GM21786 (cell line): ENCODE results near the gene CNST.
"Not testable (repeated sequence)": the region's sequence is repeated elsewhere in the genome, so short reads cannot be mapped to it uniquely, and the experiment has no call there.

Experiments used
- ATAC-seq: cut with Tn5 transposase; IDR thresholded peaks from one replicate; pipeline ENCODE4 v1.9.1; 2021; ENCODE audit not compliant: unreplicated experiment

The CNST gene

DNA sequence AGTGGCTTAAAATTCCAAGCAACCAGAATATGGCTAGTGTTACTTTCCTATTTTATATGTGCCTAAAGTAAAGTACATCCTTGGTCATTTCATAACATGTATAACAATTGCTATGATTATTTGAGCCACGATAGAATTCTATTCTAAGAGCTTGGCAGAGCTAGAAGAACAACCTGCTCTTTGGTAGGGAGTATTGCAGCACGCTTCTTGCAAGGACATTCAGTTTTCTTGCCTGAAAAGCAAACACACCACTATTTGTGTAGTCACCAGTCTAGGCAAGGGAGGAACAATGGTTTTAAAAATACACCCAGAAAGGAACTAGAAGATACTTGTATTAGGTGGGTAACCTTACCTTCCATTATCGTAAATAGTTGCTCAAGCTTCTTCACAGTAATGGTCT lies 51.5 kb downstream of the CNST start:
- ATAC-seq: no peak

DNA sequence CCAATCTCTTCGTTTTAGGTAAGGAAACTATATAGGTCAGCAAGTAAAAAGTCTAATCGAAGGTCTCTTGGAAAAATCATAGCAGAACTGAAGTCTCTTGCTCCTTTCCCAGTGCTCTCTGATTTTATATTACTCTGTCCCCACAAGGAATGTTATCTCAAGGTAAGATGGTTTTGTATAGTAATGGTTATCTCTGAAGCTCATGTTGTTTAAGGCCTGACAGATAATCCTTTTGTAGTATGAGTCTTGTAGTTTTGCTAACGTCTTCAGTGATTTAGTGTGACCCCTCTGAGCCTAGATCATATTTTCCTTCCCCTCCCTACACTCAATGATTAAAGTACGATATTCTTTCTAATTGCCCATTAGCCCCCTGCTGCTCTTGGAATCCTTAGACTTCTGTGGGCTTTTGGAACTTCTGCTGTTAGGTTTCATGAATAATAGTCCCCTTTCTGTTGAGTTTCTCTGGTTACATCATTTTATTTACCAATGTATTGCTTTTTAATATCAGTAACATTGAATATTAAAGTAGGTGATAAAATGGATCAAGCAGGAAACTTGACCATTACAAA lies 52.1 kb downstream of the CNST start:
- no peak for ATAC-seq

DNA sequence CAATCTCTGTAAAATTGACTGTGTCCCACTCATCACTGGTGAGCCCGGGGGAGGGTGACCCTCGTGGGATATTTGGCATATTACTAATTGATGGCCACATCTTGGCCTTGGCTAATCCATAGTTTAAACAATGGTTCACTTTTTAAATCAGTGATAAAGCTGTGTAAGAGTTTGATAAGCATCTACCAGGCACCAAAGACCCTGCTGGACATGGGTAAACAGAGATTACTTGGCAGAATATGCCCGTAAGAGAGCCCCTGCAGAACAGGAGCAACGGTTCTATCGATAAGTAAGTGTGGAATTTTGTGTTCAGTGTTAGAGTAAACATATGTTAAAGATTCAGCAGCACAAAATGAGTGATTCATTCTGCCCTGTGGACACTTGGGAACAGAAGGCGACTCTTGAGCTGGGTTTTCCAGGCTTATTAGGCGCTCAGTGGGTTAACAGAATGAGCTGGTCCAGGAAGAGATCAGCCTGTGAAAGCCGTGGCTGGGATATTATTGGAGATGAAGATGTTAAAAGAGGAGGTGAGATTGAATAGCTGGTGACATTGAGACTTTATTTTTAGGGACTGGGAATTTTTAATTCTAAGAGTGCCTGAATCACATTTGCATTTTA lies 55.9 kb downstream of the CNST start:
- no peak for ATAC-seq

DNA sequence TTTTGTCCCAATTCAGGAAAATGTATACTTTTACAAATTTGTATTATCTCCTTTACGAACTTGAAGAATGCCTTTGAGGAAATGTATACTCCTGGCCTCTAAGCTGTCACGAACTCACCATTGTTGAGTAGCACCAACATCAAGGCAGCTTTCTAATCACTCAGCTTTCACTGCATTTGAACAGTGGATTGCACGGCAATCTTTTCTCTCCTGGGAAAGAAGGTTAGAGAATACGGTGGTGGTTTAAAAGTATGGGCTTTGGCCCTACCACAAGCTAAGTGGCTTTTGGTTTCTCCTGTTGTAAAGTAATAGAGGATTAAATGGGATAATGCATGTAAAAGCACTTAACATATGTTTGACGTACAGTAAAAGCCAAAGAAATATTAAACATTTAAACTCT lies 57.8 kb downstream of the CNST start:
- no peak for ATAC-seq

DNA sequence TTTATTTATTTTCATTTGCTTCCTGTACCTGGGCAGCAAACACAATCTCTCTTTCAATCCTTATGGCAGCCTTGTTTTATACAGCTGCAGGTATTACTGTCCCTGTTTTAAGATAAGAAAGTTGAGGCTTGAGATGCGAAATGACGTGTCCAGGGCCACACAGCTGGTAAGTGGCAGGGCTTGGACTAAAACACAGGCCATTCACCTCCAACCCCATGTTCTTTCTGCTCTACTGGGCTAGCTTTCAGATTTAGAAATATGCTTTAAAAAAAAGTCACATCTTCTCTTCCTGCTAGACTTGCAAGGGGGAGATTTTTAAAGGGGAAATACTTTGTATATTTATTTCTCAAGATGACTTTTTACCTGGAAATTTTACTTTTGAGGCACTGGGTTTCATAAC lies 62.8 kb downstream of the CNST start:
- ATAC-seq: peak; percentile 91

DNA sequence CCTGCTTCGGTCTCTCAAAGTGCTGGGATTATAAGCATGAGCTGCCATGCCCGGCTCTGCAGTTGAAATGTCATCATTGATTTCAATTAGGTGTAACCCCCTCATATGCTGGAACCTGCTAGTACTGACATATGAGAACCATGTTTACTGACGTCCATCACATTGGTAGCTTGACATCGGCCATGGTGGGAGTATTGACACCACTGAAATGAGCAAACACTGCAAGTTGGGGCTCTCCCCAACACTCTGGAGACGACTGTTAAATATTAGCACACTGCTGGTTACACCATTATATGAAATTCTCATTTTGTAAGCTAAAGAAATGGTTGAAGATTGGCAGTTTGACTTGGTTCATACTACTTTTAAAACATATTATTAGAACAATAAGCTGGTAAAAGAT lies 63.7 kb downstream of the CNST start:
- ATAC-seq: peak; percentile 39

DNA sequence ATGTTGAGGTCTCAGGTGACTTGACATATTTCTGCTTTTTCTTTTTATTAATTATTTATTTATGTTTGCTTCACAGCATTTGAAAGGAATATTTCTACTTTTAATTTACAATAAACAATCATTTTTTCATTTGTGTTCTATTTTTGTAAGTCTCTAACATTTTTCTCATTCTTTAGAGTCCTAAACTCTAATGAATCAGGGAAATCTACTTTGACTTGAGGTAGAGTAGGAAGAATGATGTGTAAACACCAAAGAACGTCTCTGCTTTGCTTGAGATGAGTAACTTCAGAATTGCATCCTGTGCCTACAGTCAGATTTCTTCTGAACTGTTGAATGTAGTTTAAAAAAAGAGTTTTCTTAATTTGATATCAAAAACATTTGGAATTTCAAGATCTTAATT lies 65.2 kb downstream of the CNST start:
- ATAC-seq: no peak

DNA sequence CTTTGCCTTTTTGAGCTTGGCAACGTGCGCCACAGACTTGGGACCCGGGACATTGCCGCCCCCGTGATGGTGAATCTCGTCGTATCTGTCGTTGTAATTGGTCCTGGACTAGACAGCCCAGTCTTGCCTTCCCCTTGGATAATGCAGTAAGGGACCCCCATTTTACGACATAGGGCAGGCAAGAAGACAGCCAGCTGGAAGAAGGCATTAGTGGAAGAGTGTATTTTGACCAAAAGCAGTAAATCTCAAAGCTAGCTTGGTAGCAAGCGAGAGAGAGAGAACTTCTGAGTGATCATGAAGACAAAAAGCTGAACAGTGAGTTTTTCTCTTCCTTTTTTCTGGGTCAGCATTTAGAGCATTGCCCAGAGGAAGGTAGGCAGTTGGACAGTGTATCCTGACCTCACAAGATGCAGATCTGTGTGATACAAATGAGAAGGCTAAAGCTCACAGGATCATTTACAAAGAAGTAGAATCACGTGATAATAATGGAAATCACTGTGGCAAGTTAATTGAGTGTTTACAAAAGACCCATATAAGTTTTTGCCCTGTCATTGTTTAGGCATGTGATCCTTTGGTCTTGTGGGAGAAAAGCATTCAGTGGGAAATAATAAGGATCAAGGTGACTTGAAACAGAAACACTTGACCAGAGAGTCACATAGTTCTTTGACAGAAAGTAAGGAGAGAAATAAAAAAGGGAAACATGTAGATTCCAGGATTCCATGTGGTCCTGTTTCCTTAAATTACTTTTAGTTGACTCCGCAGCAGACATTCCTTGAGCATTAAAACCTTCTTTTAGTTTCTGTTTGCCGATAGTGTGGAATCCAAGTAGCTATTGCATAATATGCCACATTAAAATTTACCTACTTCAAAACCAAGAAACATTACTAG lies 66.3 kb downstream of the CNST start:
- ATAC-seq: no peak

DNA sequence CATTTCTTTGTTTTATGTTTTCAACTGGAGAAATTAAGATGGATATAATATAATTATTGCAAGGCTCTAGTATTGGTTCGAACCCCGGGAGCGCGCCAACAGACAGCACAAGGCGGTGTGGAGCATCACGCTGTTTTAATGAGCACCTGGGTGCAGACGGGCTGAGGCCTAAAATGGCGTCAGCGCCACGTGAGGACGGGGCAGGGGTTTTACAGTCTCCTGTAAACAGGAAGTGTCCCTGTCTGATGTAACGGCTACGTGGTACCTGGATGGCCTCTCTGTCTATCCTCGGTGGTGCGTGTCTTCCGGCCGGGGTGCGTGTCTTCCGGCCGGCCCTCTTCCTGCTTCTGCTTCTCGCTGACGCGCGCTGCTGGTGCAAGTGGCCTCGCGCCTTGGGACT lies 68.4 kb downstream of the CNST start:
- not testable (repeated sequence) for ATAC-seq

DNA sequence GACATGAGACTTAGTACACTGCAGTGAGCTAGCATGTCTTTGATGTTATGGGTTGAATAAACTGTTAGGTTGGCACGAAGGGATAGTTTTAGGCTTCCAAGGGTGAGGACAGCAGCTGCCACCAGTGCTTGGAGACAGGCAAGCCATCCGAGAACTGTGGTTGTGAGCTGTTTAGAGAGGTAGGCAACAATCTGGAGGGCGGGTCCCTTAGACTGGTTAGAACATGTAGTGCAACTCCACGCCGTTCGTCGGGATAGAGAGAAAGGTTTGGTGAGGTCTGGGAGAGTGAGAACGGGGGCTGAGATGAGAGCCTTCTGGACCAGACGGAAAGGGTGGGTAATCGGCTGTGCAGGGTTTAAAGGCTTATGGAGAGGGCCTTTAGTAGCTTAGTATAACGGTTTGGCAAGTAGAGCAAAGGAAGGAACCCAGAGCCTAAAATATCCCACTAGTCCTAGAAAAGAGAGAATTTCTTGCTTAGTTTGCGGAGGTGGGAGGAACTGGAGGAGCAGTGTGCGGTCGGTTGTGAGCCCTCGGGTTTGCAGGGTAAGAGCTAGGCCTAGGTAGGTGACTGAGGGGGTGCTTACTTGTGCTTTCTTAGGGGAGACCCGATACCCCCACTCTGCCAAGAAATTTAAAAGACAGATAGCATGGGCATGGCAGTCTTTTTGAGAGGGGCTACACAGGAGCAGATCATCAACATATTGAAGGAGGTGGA lies 72.8 kb downstream of the CNST start:
- no peak for ATAC-seq

DNA sequence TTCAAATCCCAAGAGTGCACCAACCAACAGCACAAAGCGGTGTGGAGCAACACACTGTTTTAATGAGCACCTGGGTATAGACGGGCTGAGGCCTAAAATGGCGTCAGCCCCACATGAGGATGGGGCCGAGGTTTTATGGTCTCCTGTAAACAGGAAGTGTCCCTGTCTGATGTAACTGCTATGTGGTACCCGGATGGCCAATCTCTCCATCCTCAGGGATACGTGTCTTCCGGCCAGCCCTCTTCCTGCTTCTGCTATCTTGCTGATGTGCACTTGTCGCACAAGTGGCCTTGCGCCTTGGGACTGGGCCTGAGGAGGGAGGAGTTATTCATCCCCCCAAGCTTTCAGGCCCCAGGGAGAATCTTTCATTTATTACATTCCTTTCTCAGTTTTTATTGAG lies 73.5 kb downstream of the CNST start:
- ATAC-seq: no peak

DNA sequence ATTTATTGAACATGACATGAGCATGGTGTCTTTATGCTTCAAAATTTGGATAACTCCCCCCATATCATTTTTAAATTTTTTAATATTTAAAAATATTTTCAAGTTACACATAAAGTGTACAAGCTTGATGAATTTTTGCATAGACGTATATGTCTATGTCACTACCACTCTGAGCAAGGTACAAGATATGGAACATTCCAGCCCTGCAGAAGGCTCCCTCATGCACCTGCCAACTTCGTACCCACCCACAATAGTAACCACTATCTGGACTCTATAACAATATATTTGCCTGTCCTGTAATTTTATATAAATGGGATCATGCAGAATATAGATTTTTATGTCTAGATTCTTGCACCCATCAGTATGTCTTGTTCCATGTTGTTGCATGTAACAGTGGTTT lies 74.5 kb downstream of the CNST start:
- no peak for ATAC-seq

DNA sequence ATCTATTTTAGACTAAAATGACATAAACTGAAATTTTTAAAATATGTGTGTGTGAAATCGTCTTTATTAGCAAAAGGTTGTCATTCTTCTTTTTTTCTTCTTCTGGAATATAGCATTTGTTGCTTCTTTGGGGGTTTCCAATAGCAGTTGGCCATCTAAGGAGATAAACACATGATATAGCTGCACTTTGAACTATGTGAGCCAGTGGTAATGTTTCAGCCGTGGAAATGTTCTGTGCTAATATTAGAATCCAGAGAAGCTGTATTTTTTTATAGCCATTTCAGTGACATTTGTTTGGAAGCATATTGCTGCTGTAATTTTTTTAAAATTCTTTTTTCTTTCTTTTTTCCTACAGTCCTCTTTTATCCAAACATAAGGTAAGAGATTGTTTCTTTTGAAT lies 75.1 kb downstream of the CNST start:
- no peak for ATAC-seq

DNA sequence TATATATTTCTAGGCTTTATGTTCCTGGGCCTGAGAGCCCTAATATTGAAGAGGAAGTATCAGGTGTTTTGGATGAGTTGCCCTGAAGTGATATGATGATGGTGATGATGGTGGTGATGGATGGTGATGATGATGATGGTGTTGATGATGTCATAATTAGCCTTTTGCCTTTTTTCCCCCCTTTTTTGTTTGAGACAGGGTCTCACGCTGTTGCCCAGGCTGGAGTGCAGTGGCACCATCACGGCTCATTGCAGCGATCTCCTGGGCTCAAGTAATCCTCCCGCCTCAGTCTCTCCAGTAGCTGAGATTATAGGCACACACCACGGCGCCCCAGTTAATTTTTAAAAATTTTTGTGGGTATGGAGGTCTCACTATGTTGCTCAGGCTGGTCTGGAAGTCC lies 76.5 kb downstream of the CNST start:
- no peak for ATAC-seq

DNA sequence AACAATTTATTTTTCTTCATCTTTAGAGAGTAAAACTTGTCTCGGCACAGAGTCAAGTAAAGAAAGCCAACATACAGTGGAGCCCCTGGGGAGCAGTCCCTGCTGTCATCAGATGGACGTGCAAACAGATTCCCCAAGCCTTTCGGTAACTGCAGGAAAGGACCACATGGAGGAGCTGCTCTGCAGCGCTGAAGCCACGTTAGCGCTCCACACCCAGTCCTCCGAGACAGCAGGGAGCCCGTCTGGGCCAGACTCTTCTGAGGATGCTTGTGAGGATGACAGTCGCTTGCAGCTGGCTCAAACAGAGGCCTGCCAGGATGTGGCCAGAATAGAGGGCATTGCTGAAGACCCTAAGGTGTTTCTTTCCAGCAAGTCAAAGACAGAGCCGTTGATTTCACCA lies 80.9 kb downstream of the CNST start:
- no peak for ATAC-seq

DNA sequence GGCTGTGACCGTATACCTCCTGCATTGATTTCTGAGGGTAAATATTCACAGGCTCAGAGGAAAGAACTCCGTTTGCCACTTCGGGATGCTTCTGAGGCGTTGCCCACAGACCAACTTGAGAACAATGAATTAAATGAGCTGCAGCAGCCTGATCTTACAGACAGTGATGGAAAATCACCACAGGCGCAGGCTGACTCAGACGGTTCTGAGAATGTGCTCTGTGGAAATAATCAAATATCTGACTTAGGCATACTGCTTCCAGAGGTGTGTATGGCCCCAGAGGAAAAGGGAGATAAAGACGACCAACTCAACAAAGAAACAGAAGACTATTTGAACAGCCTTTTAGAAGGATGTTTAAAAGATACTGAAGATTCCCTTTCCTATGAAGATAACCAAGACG lies 81.3 kb downstream of the CNST start:
- ATAC-seq: no peak

DNA sequence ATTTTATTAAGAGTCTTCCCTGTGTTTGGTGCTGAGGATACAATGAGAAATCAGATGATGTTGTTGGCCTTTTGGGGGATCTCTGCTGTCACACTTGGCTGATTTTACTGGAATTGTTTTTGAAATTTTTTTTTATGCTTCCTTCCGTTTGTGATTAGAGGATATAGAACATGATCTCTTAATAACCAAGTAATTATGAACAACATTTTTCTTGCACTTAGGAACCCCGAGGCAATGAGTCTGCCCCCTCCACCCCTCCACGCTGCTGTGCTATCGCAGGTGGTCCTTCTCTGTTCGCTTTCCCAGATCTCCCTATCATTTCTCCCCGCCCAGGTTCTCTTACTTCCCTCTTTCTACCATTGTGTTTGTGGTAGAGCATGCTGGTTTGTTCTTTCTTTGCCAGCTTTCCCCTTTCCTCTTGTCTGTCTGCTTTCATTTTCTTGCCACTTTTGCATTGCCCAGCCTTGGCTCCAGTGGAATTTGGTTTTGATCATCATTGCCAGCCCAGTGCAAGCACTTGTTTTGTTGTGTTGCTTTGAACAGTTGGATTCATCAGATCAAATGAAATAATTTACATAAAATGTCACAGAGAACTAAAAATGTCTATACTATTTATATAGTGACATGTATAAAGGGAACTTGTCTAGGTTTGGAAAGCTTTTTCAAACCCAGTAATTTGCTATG lies 84.9 kb downstream of the CNST start:
- ATAC-seq: no peak

DNA sequence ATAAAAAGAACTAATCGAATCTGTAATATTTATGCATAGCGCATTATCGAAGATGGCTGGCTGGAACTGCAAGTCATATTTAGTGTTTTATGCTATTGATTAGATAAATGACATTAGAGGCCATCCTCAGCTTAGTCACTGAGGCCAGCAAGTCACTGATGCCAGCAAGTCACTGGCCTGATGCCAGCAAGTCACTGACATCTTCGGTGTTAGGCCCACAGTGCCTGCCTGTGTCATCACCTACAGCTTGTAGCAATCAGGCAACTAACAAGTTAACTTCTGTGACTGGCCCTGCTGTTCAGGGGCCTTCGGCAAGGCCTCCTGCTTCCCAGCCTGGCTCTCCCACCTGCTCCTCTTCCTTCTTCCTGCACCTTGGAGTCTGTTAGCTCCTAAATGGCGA lies 92.3 kb downstream of the CNST start:
- no peak for ATAC-seq

DNA sequence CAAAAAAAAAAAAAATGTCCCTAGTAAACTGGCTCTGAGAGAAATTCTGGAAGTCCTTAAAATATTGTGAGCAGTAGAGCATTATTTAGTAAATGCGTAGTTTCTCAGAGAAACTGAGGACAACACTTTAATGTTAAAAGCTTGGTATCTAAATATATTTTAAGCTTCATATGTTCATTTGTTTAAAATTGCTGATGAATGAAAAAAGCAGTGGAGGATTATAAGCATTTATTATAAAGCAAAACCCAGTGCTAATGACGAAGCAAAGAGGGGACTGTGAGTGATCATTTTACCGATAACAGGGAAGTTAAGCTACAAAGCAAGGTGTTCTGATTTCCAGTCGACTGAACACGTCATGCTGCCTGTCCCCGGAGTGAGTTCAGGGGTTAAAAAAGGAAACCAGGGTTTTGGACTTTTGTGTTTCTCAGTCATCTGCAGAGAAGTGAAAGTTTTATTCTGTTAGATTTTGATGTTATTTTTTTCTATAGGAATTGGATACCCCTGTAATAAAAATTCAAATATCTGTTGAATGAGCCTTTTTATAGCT lies 93.4 kb downstream of the CNST start:
- peak; percentile 43 for ATAC-seq

DNA sequence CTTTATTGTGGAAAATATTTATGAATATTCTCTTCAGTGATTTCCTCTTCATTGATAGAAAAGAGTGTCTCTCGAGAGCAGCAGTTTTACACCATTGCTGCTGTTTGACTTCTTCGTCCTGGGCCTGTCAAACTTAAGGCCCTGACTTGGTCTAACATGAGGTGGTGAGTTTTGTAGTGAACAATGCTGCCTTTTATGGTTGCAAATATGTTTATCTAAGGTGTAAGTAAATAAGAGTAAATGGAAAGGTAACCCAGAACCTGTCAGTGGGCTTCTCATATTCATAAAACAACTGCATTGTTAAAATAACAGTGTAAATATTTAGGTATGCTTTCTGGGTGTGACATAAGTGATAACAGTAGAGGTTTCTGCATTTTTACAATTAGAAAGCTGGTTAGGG lies 95.2 kb downstream of the CNST start:
- no peak for ATAC-seq

DNA sequence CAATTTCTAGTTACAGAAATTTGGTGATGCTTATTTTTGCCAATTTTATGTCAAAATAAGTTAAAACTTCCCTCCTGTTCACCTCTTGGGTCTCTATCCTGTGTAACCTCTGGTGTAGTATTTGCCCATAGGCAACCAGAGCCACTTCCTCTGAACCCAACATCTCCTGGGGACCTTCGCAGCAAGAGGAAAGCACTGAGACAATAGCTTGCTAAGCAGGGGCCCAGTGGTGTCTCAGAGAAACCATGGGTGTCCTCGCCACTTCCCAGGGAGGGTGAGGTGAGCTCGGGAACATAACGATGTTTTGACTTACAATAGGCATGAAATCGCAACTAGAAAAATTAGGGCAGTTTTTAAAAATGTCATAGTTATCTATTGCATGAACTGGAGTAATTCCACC lies 101.5 kb downstream of the CNST start:
- ATAC-seq: no peak
